Measurements from ENCODE around the gene LIMD2. TPM values are rescaled to one million over a fixed set of nuclear protein-coding genes. Genes with fewer than 3 reads are reported as not detected.

The LIMD2 gene
- total RNA-seq, 1 experiment from 2014 or later: 15.3 TPM

DNA sequence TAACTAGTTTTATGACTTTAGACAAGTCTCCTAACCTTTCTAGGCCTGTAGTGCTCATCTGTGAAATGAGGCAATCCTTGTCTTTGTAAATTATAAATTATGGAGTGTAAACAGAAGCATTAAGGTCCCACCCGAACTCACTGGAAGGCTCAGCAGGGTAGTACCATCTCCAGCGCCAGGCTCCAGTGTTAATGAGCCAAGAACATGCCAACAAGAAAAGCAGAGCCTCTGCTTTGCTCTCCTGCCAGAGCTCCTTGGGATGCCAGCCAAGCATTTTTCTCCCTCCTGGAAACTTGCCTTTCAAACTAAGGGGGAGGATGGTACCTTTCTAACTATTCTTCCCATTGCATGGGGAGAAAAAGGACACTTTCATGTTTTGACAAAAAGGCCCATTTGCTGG is 14.9 kb downstream of the LIMD2 start:
- Histone ChIP-seq H3K9me3 (ENCODE audit: control insufficient read depth, insufficient read depth, low read depth, low read length) (no peaks in the 10 kb centered on the region), H3K4me1 (ENCODE audit: control insufficient read depth, insufficient read depth, low read length) (no peaks in the 10 kb centered on the region), H3K27ac (ENCODE audit: low read length) (no peak overlapping the region), H3K36me3 (ENCODE audit: control insufficient read depth, insufficient read depth, low read length) (no peaks in the 10 kb centered on the region; the same call in 1 of the 2 replicates), H3K27me3 (ENCODE audit: control insufficient read depth, insufficient read depth, low read length) (no peaks in the 10 kb centered on the region), H3K4me3 (ENCODE audit: low read depth in 2 of 2, low read length in 2 of 2) (no peak overlapping the region)
- intact Hi-C loops (cut with micrococcal nuclease; ENCODE audit: unreplicated experiment) (no loop called here), in situ Hi-C loops (cut with HindIII; ENCODE audit: low pct_unique_long_range_greater_than_20kb, low sequenced_read_pairs) (no loop called here)
- ChIA-PET CTCF (interaction anchor here (1.4 kb wide), 1 partner anchor 14 kb away, joined by 3 read pairs; no protein-coding TSS in a partner anchor), POLR2A (interaction anchor here (0.5 kb wide), 1 partner anchor 13 kb away, joined by 3 read pairs; no protein-coding TSS in a partner anchor)
- ATAC-seq (no peak), DNase-seq (ENCODE audit: low read depth, low spot score) (no peak)
- TF ChIP-seq, protein P1, sequence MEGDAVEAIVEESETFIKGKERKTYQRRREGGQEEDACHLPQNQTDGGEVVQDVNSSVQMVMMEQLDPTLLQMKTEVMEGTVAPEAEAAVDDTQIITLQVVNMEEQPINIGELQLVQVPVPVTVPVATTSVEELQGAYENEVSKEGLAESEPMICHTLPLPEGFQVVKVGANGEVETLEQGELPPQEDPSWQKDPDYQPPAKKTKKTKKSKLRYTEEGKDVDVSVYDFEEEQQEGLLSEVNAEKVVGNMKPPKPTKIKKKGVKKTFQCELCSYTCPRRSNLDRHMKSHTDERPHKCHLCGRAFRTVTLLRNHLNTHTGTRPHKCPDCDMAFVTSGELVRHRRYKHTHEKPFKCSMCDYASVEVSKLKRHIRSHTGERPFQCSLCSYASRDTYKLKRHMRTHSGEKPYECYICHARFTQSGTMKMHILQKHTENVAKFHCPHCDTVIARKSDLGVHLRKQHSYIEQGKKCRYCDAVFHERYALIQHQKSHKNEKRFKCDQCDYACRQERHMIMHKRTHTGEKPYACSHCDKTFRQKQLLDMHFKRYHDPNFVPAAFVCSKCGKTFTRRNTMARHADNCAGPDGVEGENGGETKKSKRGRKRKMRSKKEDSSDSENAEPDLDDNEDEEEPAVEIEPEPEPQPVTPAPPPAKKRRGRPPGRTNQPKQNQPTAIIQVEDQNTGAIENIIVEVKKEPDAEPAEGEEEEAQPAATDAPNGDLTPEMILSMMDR (IDR thresholded peaks at IDR 0.05): no peak
- no peak for TF ChIP-seq TCF7L2 (IDR thresholded peaks at IDR 0.05; ENCODE audit: low read depth, low read length)
- TF ChIP-seq, protein P2, sequence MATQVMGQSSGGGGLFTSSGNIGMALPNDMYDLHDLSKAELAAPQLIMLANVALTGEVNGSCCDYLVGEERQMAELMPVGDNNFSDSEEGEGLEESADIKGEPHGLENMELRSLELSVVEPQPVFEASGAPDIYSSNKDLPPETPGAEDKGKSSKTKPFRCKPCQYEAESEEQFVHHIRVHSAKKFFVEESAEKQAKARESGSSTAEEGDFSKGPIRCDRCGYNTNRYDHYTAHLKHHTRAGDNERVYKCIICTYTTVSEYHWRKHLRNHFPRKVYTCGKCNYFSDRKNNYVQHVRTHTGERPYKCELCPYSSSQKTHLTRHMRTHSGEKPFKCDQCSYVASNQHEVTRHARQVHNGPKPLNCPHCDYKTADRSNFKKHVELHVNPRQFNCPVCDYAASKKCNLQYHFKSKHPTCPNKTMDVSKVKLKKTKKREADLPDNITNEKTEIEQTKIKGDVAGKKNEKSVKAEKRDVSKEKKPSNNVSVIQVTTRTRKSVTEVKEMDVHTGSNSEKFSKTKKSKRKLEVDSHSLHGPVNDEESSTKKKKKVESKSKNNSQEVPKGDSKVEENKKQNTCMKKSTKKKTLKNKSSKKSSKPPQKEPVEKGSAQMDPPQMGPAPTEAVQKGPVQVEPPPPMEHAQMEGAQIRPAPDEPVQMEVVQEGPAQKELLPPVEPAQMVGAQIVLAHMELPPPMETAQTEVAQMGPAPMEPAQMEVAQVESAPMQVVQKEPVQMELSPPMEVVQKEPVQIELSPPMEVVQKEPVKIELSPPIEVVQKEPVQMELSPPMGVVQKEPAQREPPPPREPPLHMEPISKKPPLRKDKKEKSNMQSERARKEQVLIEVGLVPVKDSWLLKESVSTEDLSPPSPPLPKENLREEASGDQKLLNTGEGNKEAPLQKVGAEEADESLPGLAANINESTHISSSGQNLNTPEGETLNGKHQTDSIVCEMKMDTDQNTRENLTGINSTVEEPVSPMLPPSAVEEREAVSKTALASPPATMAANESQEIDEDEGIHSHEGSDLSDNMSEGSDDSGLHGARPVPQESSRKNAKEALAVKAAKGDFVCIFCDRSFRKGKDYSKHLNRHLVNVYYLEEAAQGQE (IDR thresholded peaks at IDR 0.05; ENCODE audit: insufficient read depth in 1 of 2, low read depth in 2 of 2, low read length in 1 of 2): no peak
- no peak for TF ChIP-seq SIN3A (IDR thresholded peaks at IDR 0.05; ENCODE audit: borderline replicate concordance, insufficient read depth, low read depth, low read length)
- TF ChIP-seq POLR2AphosphoS5 (IDR thresholded peaks at IDR 0.05; ENCODE audit: low read depth, low read length): no peak
- BruUV-seq (replicated peaks): no TSS peak

DNA sequence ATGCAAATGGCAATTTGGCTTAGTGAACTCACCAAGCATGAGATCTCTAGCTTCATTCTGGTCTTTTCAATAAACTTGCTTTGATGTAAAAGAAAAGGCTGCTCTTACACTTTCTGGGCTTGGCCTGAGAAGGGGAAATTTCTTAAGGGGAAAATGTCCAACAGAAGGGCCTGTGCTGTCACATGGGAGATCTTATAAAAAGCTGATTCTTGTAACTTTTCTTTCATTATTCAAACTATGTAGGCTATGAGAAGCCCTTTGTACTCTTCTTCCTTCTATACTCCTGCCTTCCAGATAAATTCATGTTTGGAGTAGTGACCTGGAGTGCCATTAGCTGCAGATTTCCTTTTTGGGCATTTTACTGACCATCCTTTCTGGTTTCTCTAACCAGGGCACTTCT is 16.9 kb downstream of the LIMD2 start:
- in situ Hi-C loops (cut with HindIII; ENCODE audit: low pct_unique_long_range_greater_than_20kb, low sequenced_read_pairs) (no loop called here), intact Hi-C loops (cut with micrococcal nuclease; ENCODE audit: unreplicated experiment) (no loop called here)
- Histone ChIP-seq H3K4me3 (ENCODE audit: low read depth in 2 of 2, low read length in 2 of 2) (no peak overlapping the region), H3K4me1 (ENCODE audit: control insufficient read depth, insufficient read depth, low read length) (no peaks in the 10 kb centered on the region), H3K27me3 (ENCODE audit: control insufficient read depth, insufficient read depth, low read length) (no peaks in the 10 kb centered on the region), H3K27ac (ENCODE audit: low read length) (no peak overlapping the region), H3K36me3 (ENCODE audit: control insufficient read depth, insufficient read depth, low read length) (no peaks in the 10 kb centered on the region; the same call in 1 of the 2 replicates), H3K9me3 (ENCODE audit: control insufficient read depth, insufficient read depth, low read depth, low read length) (no peaks in the 10 kb centered on the region)
- DNase-seq (ENCODE audit: low read depth, low spot score) (no peak), ATAC-seq (no peak)
- no peak for TF ChIP-seq SIN3A (IDR thresholded peaks at IDR 0.05; ENCODE audit: borderline replicate concordance, insufficient read depth, low read depth, low read length)
- TF ChIP-seq, protein P2 (IDR thresholded peaks at IDR 0.05; ENCODE audit: insufficient read depth in 1 of 2, low read depth in 2 of 2, low read length in 1 of 2): no peak
- TF ChIP-seq, protein P1 (IDR thresholded peaks at IDR 0.05): no peak
- TF ChIP-seq POLR2AphosphoS5 (IDR thresholded peaks at IDR 0.05; ENCODE audit: low read depth, low read length): no peak
- no peak for TF ChIP-seq TCF7L2 (IDR thresholded peaks at IDR 0.05; ENCODE audit: low read depth, low read length)
- POLR2A ChIA-PET: no interaction called here
- CTCF ChIA-PET: no interaction called here
- no TSS peak for BruUV-seq (replicated peaks)

Measured in Panc1 (cell line).